ENCODE results near the gene RSPO4. TPM values are rescaled to one million over a fixed set of nuclear protein-coding genes. Genes with fewer than 3 reads are reported as not detected.

RSPO4 gene
- total and polyA plus RNA-seq, 2 of the 8 experiments (the other 6 are each of a cell fraction or from before 2014, with no cell fraction given) = 3.4 to 6.4 TPM

- no peak for TF ChIP-seq MAFK (IDR thresholded peaks at IDR 0.05; ENCODE audit: low read depth, low read length)
- no peak for TF ChIP-seq CBX5 (IDR thresholded peaks at IDR 0.05; ENCODE audit: low read depth, low read length)
- TF ChIP-seq SP4 (IDR thresholded peaks at IDR 0.05; ENCODE audit: low read length) = no peak
Observed at GRCh38 chr20:1038205-1038604, 36.1 kb upstream of the RSPO4 start (continued).

Measured in H1 (cell line).